Cortex of kidney (tissue), 1 donor: ENCODE data around the gene ZFYVE9.
"Not testable (repeated sequence)": the region's sequence is repeated elsewhere in the genome, so short reads cannot be mapped to it uniquely, and the experiment has no call there.

Experiments
- DNase-seq: peaks from one replicate; lab custom pipeline; 2025; lab: John Stamatoyannopoulos, UW

Gene ZFYVE9

GRCh38 chr1:52145137-52145536 lies 3.2 kb downstream of the ZFYVE9 start:
- no peak for DNase-seq

- not testable (repeated sequence) for DNase-seq
Measured at GRCh38 chr1:52150445-52150844, 8.6 kb downstream of the ZFYVE9 start.

DNA sequence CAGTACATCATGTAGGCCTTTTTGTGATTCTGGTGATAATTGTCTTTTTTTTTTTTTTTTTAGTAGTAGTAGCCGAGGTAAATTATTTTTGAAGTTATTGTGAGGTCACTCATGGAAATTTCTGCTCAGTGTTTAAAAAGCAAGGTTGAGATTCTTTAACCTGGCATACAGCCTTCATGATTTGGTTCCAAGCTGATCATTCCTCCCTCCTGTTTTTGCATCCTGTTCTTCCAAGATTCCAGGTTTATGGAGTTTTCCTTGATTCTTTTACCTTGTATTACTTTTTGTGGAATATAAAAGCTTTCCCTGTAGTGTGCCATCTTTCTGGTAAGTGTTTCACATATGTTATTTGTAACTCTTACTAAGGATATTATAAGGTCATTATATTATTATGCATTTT lies 9.1 kb downstream of the ZFYVE9 start:
- DNase-seq, result no peak

DNA sequence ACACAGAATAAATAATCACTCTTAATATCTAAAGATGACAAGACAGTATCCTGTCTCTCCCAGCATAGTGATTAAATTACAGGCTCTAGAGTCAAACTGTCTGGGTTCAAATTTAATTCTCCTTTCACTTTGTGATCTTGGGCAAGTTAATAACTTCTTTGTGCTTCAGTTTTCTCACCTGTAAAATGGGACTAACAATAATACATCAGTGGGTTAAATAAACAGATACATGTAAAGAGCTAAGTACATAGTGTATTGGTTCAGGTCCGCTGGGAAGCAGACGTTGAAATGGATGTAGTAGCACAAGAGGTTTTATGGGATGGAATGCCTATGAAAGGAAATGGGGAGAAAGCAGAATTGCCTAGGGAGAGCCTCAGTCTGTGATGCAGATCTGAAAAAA lies 10.7 kb downstream of the ZFYVE9 start:
- DNase-seq, result no peak

- DNase-seq, result no peak
Measured at GRCh38 chr1:52153010-52153409, 11.1 kb downstream of the ZFYVE9 start.

- DNase-seq, result no peak
Measured at GRCh38 chr1:52153898-52154297, 12.0 kb downstream of the ZFYVE9 start.

GRCh38 chr1:52156460-52156859 lies 14.6 kb downstream of the ZFYVE9 start:
- no peak for DNase-seq

DNA sequence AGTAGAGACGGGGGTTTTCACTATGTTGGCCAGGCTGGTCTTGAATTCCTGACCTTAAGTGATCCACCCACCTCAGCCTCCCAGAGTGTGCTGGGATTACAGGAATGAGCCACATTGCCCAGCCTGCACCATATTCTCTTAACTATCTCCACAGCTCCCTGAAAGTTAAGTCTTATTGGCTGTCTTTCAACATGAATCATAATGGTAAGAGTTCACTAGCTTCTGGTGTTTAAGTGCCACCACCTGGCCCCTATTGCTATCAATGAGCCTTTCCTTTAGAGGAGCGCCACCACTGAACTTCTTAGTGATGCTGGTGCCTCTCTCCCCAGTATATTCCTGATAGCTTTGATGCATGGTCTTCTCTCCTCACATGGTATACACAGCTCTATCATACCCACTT lies 15.7 kb downstream of the ZFYVE9 start:
- DNase-seq, result no peak

- no peak for DNase-seq
Measured at GRCh38 chr1:52158218-52158617, 16.3 kb downstream of the ZFYVE9 start.

GRCh38 chr1:52159033-52159789 lies 17.3 kb downstream of the ZFYVE9 start:
- DNase-seq, result no peak

GRCh38 chr1:52162947-52163346 lies 21.1 kb downstream of the ZFYVE9 start:
- no peak for DNase-seq

- no peak for DNase-seq
Measured at GRCh38 chr1:52164604-52165003, 22.7 kb downstream of the ZFYVE9 start.

- DNase-seq, result no peak
Measured at GRCh38 chr1:52166996-52167753, 25.3 kb downstream of the ZFYVE9 start.

GRCh38 chr1:52168373-52169080 lies 26.6 kb downstream of the ZFYVE9 start:
- no peak for DNase-seq

DNA sequence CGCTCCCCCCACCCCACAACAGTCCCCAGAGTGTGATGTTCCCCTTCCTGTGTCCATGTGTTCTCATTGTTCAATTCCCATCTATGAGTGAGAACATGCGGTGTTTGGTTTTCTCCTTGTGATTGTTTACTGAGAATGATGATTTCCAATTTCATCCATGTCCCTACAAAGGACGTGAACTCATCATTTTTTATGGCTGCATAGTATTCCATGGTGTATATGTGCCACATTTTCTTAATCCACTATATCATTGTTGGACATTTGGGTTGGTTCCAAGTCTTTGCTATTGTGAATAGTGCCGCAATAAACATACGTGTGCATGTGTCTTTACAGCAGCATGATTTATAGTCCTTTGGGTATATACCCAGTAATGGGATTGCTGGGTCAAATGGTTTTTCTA lies 29.3 kb downstream of the ZFYVE9 start:
- DNase-seq, result not testable (repeated sequence)

DNA sequence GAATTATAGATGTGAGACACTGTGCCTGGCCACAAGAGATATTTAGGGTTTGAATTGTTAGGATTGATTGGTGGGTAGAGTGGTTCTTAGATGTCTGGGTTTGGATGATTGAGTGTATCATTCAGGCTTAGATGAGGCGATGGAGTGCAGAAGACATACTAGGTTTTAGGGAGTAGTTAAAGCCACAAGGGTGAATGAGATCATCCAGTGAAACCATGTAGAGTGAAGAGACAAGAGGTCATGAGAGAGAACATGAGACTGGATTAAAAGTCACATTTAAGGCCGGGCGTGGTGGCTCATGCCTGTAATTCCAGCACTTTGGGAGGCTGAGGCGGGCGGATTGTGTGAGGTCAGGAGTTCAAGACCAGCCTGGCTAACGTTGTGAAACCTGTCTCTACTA lies 37.2 kb downstream of the ZFYVE9 start:
- DNase-seq, result no peak

- no peak for DNase-seq
Measured at GRCh38 chr1:52180176-52180575, 38.3 kb downstream of the ZFYVE9 start.

GRCh38 chr1:52181759-52182158 lies 39.9 kb downstream of the ZFYVE9 start:
- DNase-seq, result not testable (repeated sequence)

DNA sequence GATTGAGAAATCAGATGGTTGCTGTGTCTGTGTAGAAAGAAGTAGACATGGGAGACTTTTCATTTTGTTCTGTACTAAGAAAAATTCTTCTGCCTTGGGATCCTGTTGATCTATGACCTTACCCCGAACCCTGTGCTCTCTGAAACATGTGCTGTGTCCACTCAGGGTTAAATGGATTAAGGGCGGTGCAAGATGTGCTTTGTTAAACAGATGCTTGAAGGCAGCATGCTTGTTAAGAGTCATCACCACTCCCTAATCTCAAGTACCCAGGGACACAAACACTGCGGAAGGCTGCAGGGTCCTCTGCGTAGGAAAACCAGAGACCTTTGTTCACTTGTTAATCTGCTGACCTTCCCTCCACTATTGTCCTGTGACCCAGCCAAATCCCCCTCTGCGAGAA lies 40.4 kb downstream of the ZFYVE9 start:
- not testable (repeated sequence) for DNase-seq

DNA sequence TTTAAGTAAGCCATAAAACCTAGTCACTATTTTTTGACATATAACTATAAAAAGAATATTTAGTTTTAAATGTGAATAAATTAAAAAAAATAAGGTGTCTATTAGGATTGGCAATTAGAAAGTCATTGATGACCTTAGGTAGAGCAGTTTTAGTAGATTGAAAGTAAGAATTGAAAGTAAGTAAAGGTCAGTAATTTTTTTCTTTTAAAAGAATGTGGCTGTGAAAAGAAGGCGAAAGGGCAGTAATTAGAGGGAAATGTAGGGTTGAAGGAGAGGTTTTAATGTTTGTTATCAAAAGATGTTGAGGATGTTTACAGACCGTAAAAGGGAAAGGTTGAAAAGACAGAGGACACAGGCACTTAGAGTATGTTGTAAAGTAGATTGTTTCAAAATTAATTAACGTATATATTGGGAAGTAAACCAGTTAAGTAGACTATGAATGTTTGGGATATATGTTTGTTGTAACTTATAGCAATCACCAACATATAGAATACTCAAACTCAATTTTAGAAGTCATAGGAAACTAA lies 41.0 kb downstream of the ZFYVE9 start:
- no peak for DNase-seq

DNA sequence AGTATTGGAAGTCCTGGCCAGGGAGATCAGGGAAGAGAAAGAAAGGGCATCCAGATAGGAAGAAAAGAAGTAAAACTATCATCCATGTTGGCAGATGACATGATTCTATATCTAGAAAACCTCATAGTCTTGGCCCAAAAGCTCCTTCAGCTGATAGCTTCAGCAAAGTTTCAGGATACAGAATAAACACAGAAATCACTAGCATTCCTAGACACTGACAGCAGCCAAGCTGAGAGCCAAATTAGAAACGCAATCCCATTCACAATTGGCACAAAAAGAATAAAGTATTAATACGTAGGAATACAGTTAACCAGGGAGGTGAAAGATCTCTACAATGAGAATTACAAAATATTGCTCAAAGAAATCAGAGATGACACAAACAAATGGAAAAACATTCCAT lies 44.6 kb downstream of the ZFYVE9 start:
- DNase-seq, result no peak

DNA sequence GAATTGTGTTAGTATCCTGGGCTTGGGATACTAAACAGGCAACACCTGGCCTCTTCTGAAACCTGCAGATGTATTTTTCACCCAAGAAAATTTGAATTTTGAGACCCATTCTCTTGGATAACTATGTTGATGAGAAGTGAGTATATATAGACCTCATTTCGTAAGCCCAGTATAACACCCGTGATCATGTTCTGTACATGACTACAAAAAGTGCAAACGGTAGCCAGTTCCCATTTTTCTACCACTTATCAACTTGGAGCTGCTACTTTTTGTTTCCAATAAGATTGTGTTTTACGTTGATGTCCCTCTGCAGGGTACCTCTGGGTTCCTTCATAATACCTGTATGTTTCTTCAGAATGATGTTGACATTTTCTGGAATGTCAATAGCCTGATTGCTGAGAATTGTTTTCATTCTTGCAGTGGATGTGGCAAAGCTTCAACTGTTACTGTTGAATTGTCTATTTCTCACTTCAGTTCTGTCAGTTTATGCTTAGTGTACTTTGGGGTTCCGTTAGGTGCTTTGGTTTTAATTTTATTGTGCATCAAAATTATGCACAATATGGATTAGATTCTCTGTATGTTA lies 48.1 kb downstream of the ZFYVE9 start:
- no peak for DNase-seq
